ENCODE data around the gene SLC4A5.

- TF ChIP-seq CTCF (IDR thresholded peaks at IDR 0.05): no peak
- TF ChIP-seq POLR2A (IDR thresholded peaks at IDR 0.05): no peak
- TF ChIP-seq POLR2AphosphoS5 (IDR thresholded peaks at IDR 0.05): no peak
Observed at GRCh38 chr2:74381751-74382150, 38.5 kb upstream of the SLC4A5 start.

Measured in prostate gland (tissue), 2 donors.